Cardiac muscle cell (in vitro differentiated cells and primary cell): ENCODE results near the gene ITFG1. TPM values are rescaled to one million over a fixed set of nuclear protein-coding genes. Genes with fewer than 3 reads are reported as not detected.

Source experiments
- DNase-seq, 2 donors: peaks; one replicate each; pipeline versions ENCODE4 v3.0.0 to v3.0.0-alpha.2; 2010 to 2017; ENCODE audit warnings: low read depth in 1 of 2, low spot score in 1 of 2
- H3K27ac ChIP-seq: fragments of 200-600 bp; sonication (generic); 2 replicates; pipeline ENCODE4 v1.5.1; 2016
- H3K27me3 ChIP-seq: fragments of 200-600 bp; sonication (generic); 2 replicates; pipeline ENCODE4 v1.6.0; 2016; ENCODE audit warnings: control low read depth
- H3K36me3 ChIP-seq: fragments of 200-600 bp; sonication (generic); 2 replicates; pipeline ENCODE4 v1.5.1; 2016; ENCODE audit warnings: control low read depth
- H3K4me1 ChIP-seq: fragments of 200-600 bp; sonication (generic); 2 replicates; pipeline ENCODE4 v1.8.1; 2017; ENCODE audit warnings: low read depth, mild to moderate bottlenecking, mixed run types
- H3K4me3 ChIP-seq: fragments of 200-600 bp; sonication (generic); 2 replicates; pipeline ENCODE4 v1.5.1; 2016; ENCODE audit warnings: mild to moderate bottlenecking
- H3K9me3 ChIP-seq: fragments of 200-600 bp; sonication (generic); 2 replicates; pipeline ENCODE4 v1.5.1; 2017; ENCODE audit warnings: low read depth, mild to moderate bottlenecking, control low read depth
- CTCF ChIP-seq: IDR thresholded peaks from 2 replicates; pipeline ENCODE4 v1.5.1; 2012; ENCODE audit warnings: low read depth, mild to moderate bottlenecking, low read length
- polyA plus RNA-seq: library from polyadenylated mRNA; unstranded; fragments of >200 nt; fragmentation: Nextera tagmentation; extraction: Ambion mirVana; gene quantifications from 2 replicates; pipeline ENCODE4 v1.2.1, GENCODE V29; 2016
- total RNA-seq: library from RNA; depleted of rRNA; stranded (reverse); fragments of >200 nt; gene quantifications from 2 replicates; pipeline ENCODE4 v1.2.3, GENCODE V29; 2016

ITFG1 gene
- total and polyA plus RNA-seq, 2 experiments from 2014 or later = 44.5 to 118 TPM

DNA sequence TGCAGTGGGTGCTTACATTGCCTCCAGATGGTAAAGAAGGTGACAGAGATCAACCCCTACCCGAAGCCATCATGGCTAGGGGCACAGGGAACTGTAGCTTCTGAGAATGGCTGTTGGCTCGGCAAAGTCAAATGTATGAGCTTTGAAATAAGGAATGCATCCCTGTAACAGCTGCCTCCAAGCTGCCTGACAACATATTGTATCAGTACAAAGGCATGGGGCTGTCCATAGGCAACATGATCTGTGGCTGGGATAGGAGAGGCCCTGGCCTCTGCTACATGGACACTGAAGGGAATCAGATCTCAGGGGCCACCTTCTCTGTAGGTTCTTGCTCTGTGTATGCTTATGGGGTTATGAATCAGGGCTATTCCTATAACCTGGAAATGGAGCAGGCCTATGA is 197.9 kb downstream of the ITFG1 start:
- Histone ChIP-seq H3K27me3 (no peaks in the 10 kb centered on the region), H3K4me1 (no peaks in the 10 kb centered on the region), H3K9me3 (no peaks in the 10 kb centered on the region), H3K4me3 (no peak overlapping the region), H3K27ac (no peak overlapping the region), H3K36me3 (peaks cover 2% of the 10 kb centered on the region)
- TF ChIP-seq CTCF = no peak
- no peak for DNase-seq

DNA sequence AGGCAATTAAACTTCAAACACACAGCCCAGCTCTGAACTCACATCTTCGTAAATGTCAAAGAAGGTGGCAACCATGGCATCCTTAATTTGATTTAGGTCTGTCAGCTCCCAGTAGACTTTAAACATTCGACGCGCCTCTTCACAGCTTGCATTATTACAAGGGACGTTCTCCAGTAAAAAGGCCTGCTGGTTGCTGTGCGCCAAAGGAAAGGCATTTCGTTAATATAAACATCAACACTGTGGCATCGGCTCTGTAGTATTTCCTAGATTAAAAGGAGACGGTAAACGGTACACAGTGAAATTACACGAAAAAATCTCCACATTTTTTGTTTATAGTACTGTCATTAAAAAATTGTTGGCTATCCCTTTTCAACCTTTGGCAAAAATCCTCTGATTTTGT is 200.4 kb downstream of the ITFG1 start:
- H3K4me1 ChIP-seq = peaks cover 4% of the 10 kb centered on the region
- H3K9me3 ChIP-seq = no peaks in the 10 kb centered on the region
- no peak overlapping the region for H3K4me3 ChIP-seq
- TF ChIP-seq CTCF = no peak
- no peak overlapping the region for H3K27ac ChIP-seq
- no peaks in the 10 kb centered on the region for H3K27me3 ChIP-seq
- H3K36me3 ChIP-seq = peaks cover 6% of the 10 kb centered on the region
- DNase-seq = no peak

- TF ChIP-seq CTCF = peak; percentile 85
- DNase-seq = peak; percentile 8 to 42
- H3K27ac ChIP-seq = no peak overlapping the region
- H3K9me3 ChIP-seq = no peaks in the 10 kb centered on the region
- no peak overlapping the region for H3K4me3 ChIP-seq
- H3K4me1 ChIP-seq = peaks cover 4% of the 10 kb centered on the region
- peaks cover 6% of the 10 kb centered on the region for H3K36me3 ChIP-seq
- H3K27me3 ChIP-seq = no peaks in the 10 kb centered on the region
Observed at GRCh38 chr16:47258874-47259461, 201.9 kb downstream of the ITFG1 start.

GRCh38 chr16:47254756-47255155 is 206.1 kb downstream of the ITFG1 start:
- peaks cover 6% of the 10 kb centered on the region for H3K36me3 ChIP-seq
- no peak for TF ChIP-seq CTCF
- peaks cover 15% of the 10 kb centered on the region for H3K4me1 ChIP-seq
- DNase-seq = no peak
- no peak overlapping the region for H3K4me3 ChIP-seq
- H3K27me3 ChIP-seq = no peaks in the 10 kb centered on the region
- H3K27ac ChIP-seq = no peak overlapping the region
- H3K9me3 ChIP-seq = no peaks in the 10 kb centered on the region

DNA sequence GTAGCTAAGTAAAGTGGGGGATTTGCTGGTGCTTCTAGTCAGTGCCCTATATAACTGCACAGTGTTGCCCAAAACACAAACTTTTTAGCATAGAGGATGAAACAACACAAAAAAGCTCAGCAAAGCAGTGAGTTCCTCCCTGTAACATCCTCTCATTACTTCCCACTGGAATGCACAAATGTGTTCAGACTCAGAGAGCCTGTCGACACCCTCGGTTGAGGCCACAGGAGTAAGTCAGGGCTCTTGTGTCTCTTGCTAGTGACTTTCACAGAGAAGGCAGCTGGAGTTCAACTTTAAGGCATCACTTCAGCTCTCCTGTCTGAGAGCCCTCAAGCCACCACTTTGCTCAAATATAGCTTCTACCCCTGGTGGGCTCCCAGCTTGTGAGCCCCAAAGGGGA is 209.9 kb downstream of the ITFG1 start:
- no peak overlapping the region for H3K4me3 ChIP-seq
- H3K27ac ChIP-seq = peak overlapping the region; percentile 20
- H3K4me1 ChIP-seq = peaks cover 19% of the 10 kb centered on the region
- H3K9me3 ChIP-seq = no peaks in the 10 kb centered on the region
- peak; percentile 39 to 86 for DNase-seq
- no peak for TF ChIP-seq CTCF
- no peaks in the 10 kb centered on the region for H3K27me3 ChIP-seq
- no peaks in the 10 kb centered on the region for H3K36me3 ChIP-seq
